ENCODE data around the gene ZSCAN1. TPM values are rescaled to one million over a fixed set of nuclear protein-coding genes. Genes with fewer than 3 reads are reported as not detected.
"Not testable (repeated sequence)": the region's sequence is repeated elsewhere in the genome, so short reads cannot be mapped to it uniquely, and the experiment has no call there.

ZSCAN1 gene
- total RNA-seq, 1 donor from 2014 or later = 0.67 TPM

DNA sequence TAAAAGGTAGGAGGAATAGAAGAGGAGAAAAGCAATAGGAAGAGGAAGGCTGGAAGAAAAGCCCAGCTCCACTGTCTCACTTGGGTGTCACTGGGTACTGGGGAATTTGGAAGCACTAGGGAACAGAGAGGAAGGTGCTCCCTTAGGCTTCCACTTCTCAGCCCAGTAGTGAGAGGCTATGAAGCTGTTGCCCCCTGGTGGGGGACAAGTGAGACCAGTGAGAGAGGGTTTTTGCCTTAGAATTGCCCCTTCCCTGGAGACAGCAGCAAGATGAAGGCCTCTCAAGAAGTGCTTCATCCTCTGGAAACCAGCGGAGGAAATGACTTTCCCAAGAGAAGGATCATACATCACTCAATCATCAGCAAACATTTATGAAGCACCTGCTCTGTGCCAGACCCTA lies 26.5 kb upstream of the ZSCAN1 start:
- DNase-seq (ENCODE audit: low spot score) = no peak
- Mint-ChIP-seq H3K27me3 (ENCODE audit: insufficient read depth, low read depth) (peaks cover 13% of the 10 kb centered on the region), H3K27ac (no peak overlapping the region), H3K4me3 (peak overlapping the region; percentile 4), H3K4me1 (peaks cover 3% of the 10 kb centered on the region), H3K9me3 (peaks cover 74% of the 10 kb centered on the region), H3K36me3 (peaks cover 59% of the 10 kb centered on the region)
- peaks cover 18% of the 10 kb centered on the region for H3K79me2 ChIP-seq (ENCODE audit: low read depth)
- no peak overlapping the region for H3K9ac ChIP-seq
- no peak overlapping the region for H2AFZ ChIP-seq (replicated peaks)
- no peaks in the 10 kb centered on the region for H3K27me3 ChIP-seq
- no peak overlapping the region for H3K4me3 ChIP-seq
- H3K4me2 ChIP-seq = no peak overlapping the region
- no peaks in the 10 kb centered on the region for H3K4me1 ChIP-seq
- H3F3A ChIP-seq (ENCODE audit: low read depth) = no peaks in the 10 kb centered on the region
- H3K9me3 ChIP-seq (ENCODE audit: low read depth) = peaks cover 28% of the 10 kb centered on the region
- no peaks in the 10 kb centered on the region for H4K20me1 ChIP-seq (ENCODE audit: low read depth)
- TF ChIP-seq EZH2phosphoT487 (IDR thresholded peaks at IDR 0.05) (no peak), EZH2 (IDR thresholded peaks at IDR 0.05) (no peak)
- TF ChIP-seq, protein P1, sequence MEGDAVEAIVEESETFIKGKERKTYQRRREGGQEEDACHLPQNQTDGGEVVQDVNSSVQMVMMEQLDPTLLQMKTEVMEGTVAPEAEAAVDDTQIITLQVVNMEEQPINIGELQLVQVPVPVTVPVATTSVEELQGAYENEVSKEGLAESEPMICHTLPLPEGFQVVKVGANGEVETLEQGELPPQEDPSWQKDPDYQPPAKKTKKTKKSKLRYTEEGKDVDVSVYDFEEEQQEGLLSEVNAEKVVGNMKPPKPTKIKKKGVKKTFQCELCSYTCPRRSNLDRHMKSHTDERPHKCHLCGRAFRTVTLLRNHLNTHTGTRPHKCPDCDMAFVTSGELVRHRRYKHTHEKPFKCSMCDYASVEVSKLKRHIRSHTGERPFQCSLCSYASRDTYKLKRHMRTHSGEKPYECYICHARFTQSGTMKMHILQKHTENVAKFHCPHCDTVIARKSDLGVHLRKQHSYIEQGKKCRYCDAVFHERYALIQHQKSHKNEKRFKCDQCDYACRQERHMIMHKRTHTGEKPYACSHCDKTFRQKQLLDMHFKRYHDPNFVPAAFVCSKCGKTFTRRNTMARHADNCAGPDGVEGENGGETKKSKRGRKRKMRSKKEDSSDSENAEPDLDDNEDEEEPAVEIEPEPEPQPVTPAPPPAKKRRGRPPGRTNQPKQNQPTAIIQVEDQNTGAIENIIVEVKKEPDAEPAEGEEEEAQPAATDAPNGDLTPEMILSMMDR (IDR thresholded peaks at IDR 0.05) = peak; percentile 11
- H3K27ac ChIP-seq = no peak overlapping the region
- peaks cover 30% of the 10 kb centered on the region for H3K36me3 ChIP-seq

- Mint-ChIP-seq H3K9me3 (peaks cover 79% of the 10 kb centered on the region), H3K36me3 (peaks cover 62% of the 10 kb centered on the region)
- not testable (repeated sequence) for H2AFZ ChIP-seq (replicated peaks); H3K27ac ChIP-seq; H3K4me2 ChIP-seq; H3K4me3 Mint-ChIP-seq; H3K4me1 ChIP-seq; H3F3A ChIP-seq (ENCODE audit: low read depth); H3K4me1 Mint-ChIP-seq; H3K79me2 ChIP-seq (ENCODE audit: low read depth); DNase-seq (ENCODE audit: low spot score); H3K27me3 ChIP-seq; H3K27ac Mint-ChIP-seq; H3K9ac ChIP-seq; H3K27me3 Mint-ChIP-seq (ENCODE audit: insufficient read depth, low read depth); H3K4me3 ChIP-seq; H4K20me1 ChIP-seq (ENCODE audit: low read depth)
- Histone ChIP-seq H3K36me3 (peaks cover 30% of the 10 kb centered on the region), H3K9me3 (ENCODE audit: low read depth) (peaks cover 22% of the 10 kb centered on the region)
Observed at GRCh38 chr19:58008877-58009276, 24.9 kb upstream of the ZSCAN1 start.

DNA sequence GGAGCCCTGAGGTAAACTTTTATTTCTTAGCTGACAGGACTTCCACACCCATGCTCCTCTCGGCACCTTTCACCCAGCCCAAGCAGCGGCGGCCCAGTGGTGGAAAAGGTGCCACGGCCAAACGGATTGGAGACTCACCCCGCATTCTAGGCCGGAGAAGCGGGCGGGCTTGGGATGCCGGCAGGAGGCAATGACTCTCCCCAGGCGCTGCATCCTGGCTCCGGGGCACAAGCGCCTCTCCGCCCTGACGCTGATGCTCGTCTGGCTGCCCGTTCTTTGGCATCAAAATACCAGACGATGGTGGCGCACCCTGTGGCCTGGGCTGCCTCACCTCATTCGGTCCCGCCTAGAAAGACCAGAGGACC lies 24.5 kb upstream of the ZSCAN1 start:
- no peak for TF ChIP-seq EZH2 (IDR thresholded peaks at IDR 0.05)
- TF ChIP-seq, protein P1 (IDR thresholded peaks at IDR 0.05) = no peak
- no peak for TF ChIP-seq EZH2phosphoT487 (IDR thresholded peaks at IDR 0.05)
- Mint-ChIP-seq H3K27me3 (ENCODE audit: insufficient read depth, low read depth) (peaks cover 6% of the 10 kb centered on the region), H3K27ac (no peak overlapping the region), H3K4me1 (no peaks in the 10 kb centered on the region), H3K4me3 (no peak overlapping the region), H3K36me3 (peaks cover 58% of the 10 kb centered on the region), H3K9me3 (peaks cover 79% of the 10 kb centered on the region)
- Histone ChIP-seq H2AFZ (replicated peaks) (no peak overlapping the region), H3K4me3 (peak overlapping the region; percentile 18), H3K36me3 (peaks cover 28% of the 10 kb centered on the region), H4K20me1 (ENCODE audit: low read depth) (no peaks in the 10 kb centered on the region), H3K4me1 (no peaks in the 10 kb centered on the region), H3K79me2 (ENCODE audit: low read depth) (peaks cover under 1% of the 10 kb centered on the region), H3K9ac (no peak overlapping the region), H3K9me3 (ENCODE audit: low read depth) (peaks cover 18% of the 10 kb centered on the region), H3K4me2 (peak overlapping the region; percentile 40), H3F3A (ENCODE audit: low read depth) (no peaks in the 10 kb centered on the region), H3K27ac (no peak overlapping the region), H3K27me3 (no peaks in the 10 kb centered on the region)
- DNase-seq (ENCODE audit: low spot score) = no peak

DNA sequence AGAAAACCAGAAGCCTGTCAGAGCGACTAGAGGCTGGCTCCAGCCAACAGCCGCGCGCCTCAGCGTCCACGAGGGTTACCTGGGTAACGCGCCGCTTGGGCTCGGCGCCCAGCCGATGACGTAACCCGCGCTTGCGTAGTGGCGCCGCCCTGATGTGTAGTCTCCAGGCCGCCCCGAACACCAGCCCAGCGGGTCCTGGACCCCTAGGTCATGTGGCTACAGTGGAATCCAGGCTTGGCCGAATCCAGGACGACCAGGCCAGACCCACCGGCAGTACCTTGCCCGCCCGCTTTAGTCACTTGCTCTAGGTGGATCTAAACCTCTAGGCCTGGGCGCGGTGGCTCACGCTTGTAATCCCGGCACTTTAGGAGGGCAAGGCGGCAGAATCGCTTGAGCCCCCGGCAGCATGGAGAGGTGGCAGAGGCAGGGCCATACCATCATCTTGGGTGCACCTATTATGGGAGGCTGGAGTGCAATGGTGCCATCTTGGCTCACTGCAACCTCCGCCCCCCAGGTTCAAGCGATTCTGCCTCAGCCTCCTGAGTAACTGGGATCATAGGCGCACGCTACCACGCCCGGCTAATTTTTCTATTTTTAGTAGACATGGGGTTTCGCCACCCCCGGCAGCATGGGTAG lies 24.0 kb upstream of the ZSCAN1 start:
- H4K20me1 ChIP-seq (ENCODE audit: low read depth) = no peaks in the 10 kb centered on the region
- H3K27me3 Mint-ChIP-seq (ENCODE audit: insufficient read depth, low read depth) = peaks cover 6% of the 10 kb centered on the region
- peaks cover 23% of the 10 kb centered on the region for H3K36me3 ChIP-seq
- no peak overlapping the region for H3K27ac ChIP-seq
- peak; percentile 71 for DNase-seq (ENCODE audit: low spot score)
- no peak overlapping the region for H3K9ac ChIP-seq
- peaks cover 18% of the 10 kb centered on the region for H3K9me3 ChIP-seq (ENCODE audit: low read depth)
- H2AFZ ChIP-seq (replicated peaks) = no peak overlapping the region
- no peaks in the 10 kb centered on the region for H3K27me3 ChIP-seq
- peak overlapping the region; percentile 18 for H3K4me3 ChIP-seq
- peaks cover 53% of the 10 kb centered on the region for H3K36me3 Mint-ChIP-seq
- H3K4me1 Mint-ChIP-seq = no peaks in the 10 kb centered on the region
- H3F3A ChIP-seq (ENCODE audit: low read depth) = no peaks in the 10 kb centered on the region
- H3K4me1 ChIP-seq = no peaks in the 10 kb centered on the region
- TF ChIP-seq, protein P1 (IDR thresholded peaks at IDR 0.05) = no peak
- TF ChIP-seq EZH2 (IDR thresholded peaks at IDR 0.05) = no peak
- TF ChIP-seq EZH2phosphoT487 (IDR thresholded peaks at IDR 0.05) = no peak
- no peaks in the 10 kb centered on the region for H3K79me2 ChIP-seq (ENCODE audit: low read depth)
- no peak overlapping the region for H3K27ac Mint-ChIP-seq
- peak overlapping the region; percentile 40 for H3K4me2 ChIP-seq
- no peak overlapping the region for H3K4me3 Mint-ChIP-seq
- peaks cover 76% of the 10 kb centered on the region for H3K9me3 Mint-ChIP-seq

Measured in neural progenitor cell (in vitro differentiated cells).